Right lung (tissue), 10 donors: ENCODE data around the gene ARMC2. TPM values are rescaled to one million over a fixed set of nuclear protein-coding genes. Genes with fewer than 3 reads are reported as not detected.
"Not testable (repeated sequence)": the region's sequence is repeated elsewhere in the genome, so short reads cannot be mapped to it uniquely, and the experiment has no call there.

Experiments
- DNase-seq, 2 donors: peaks; one replicate each; pipeline ENCODE4 v3.0.0-alpha.2; 2013
- long read RNA-seq, 8 donors: transcript quantifications; one replicate each; lab custom pipeline, GENCODE V29; 2026
- polyA plus RNA-seq, 5 donors: library from polyadenylated mRNA; unstranded; fragments of 120-200 nt; gene quantifications; one replicate each; pipeline versions ENCODE4 v1.2.1 to v1.2.3, GENCODE V29; 2013; ENCODE audit warnings: inconsistent platforms in 1 of 5, low replicate concordance in 1 of 5; ENCODE audit not compliant: insufficient read length in 5 of 5, insufficient read depth in 1 of 5

ARMC2 gene, protein sequence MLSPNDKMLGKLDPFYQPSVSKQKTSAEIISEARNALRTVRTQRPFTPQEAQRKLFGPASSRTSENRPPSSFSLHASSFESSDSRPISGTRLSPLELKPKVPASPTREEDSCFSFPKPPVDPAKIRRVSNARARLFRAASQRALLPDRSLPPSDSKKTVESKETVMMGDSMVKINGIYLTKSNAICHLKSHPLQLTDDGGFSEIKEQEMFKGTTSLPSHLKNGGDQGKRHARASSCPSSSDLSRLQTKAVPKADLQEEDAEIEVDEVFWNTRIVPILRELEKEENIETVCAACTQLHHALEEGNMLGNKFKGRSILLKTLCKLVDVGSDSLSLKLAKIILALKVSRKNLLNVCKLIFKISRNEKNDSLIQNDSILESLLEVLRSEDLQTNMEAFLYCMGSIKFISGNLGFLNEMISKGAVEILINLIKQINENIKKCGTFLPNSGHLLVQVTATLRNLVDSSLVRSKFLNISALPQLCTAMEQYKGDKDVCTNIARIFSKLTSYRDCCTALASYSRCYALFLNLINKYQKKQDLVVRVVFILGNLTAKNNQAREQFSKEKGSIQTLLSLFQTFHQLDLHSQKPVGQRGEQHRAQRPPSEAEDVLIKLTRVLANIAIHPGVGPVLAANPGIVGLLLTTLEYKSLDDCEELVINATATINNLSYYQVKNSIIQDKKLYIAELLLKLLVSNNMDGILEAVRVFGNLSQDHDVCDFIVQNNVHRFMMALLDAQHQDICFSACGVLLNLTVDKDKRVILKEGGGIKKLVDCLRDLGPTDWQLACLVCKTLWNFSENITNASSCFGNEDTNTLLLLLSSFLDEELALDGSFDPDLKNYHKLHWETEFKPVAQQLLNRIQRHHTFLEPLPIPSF
- polyA plus RNA-seq: 10 to 100 TPM; 17.6 to 30.0 (median 28.4) TPM
- long read RNA-seq, donor 1, partial matches to known transcripts: 69 of 109 reads
- long read RNA-seq, donor 1, other reads (novel, unspliced or antisense): 40 of 109 reads
- long read RNA-seq, donor 2: 0 reads
- long read RNA-seq, donor 3: 0 reads
- long read RNA-seq, donor 4, partial matches to known transcripts: 9 of 9 reads
- long read RNA-seq, donor 4, other reads (novel, unspliced or antisense): 0 of 9 reads
- long read RNA-seq, donor 5: 0 reads
- long read RNA-seq, donor 6, partial matches to known transcripts: 52 of 68 reads
- long read RNA-seq, donor 6, other reads (novel, unspliced or antisense): 16 of 68 reads
- long read RNA-seq, donor 7: 0 reads
- long read RNA-seq, donor 8: 0 reads

DNA sequence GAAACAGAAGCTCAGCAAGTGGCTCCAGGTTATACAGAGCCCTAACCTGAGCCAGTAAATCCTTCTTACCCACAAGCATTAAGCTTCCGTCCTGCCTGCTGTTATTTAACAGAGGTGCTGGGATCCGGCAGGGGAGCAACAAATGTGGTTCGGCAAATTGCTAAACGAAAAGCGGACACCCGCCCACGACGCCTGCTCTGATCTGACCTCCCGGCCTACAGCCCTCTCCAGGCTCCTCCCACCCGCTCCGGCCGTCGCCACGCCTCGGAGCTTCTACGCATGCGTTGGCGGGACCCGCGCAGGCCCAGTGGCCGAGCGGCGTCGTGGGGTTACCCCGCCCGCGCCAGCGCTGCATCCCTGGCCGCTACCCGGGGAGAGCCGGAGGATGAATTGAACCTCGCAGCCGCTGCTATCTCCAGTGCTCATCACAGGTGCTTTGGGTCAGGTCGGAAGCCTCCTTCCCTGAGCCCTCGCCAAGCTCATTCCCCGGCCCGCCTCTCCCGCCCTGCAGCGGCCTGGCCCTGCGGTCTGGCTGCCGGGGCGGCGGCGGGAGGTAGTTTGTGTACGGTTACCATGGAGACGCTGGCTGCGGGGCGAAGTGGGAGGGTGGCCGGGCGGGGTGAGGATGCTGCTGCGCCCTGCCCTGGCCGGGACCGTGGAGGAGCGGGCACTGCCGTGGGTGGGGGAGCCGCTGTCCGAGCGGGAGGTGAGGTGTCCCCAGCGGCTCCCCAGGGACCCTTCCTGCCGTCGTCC, at the start of gene ARMC2:
TSS of gene ARMC2 (plus strand) at position 307 of the 753 bp plus-strand sequence. CDS start 5,846 bp downstream, outside the sequence.
- DNase-seq: peak; percentile 93 to 95

DNA sequence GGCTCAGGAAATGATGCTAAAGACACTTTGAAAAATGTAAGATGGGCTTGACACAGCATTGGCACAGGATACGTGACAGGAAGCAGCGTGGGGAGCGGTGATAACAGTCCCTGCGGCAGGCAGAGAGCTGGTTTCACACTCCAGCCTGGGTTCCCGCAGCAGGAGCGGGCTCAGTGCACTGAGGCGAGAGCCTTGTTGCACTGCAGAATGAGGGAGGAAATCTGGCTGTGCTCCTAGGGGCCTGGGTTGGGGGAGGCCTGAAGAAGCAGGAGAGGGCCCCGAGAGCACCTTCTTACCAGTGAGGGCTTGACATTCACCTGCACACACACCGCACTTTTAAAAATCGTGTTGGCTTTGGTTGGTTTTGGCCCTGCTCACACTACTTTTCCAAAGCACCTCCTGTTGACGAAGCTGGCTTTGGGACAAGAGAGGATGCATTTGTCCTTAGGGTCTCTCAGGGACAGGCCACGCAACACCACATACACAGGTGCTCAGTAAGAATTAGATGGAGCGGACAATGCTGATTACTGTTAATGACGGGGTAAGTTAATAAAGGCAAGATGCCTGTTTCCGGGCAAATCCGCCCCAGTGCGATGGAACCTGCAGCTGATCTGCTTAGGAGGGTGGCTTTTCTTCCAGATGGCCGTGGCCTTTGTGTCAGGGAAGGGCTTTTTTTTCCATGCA, 49.4 kb upstream of the ARMC2 start:
- DNase-seq: no peak

DNA sequence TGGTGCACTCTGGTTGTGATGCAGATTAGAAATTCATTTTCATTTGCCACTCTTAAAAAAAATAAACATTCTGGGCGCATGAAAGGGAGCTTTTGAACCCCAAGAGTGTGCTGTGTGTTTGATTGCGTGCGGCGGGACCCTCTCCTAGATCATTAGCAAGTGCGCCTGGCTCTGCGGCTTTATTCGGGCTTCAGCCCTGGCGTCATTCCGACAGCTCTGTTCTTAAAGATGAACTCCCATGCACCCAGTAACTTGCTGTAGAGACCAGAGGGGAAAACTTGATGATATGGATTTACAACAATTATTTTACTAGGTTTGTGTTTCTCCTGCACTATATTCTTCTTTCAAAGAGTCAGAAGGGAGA, 48.9 kb upstream of the ARMC2 start:
- DNase-seq: no peak

DNA sequence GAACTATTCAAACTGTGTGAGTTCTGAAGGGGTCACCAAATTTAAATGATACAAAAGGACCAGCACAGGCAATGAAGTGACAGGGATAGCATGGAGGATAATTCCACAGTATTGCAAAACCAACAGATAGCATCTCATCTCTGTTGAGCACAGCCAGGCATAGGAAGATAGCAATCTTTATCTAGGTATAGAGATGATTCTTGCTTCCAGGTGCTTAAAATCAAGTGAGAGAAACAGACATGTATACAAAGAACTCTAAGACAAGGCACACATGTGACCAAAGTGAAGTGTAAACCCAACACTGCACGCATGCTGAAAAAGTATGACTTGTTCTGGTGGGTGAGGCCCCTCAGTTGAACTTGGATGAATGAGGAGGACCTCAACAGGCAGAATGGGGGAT, 48.4 kb upstream of the ARMC2 start:
- no peak for DNase-seq

DNA sequence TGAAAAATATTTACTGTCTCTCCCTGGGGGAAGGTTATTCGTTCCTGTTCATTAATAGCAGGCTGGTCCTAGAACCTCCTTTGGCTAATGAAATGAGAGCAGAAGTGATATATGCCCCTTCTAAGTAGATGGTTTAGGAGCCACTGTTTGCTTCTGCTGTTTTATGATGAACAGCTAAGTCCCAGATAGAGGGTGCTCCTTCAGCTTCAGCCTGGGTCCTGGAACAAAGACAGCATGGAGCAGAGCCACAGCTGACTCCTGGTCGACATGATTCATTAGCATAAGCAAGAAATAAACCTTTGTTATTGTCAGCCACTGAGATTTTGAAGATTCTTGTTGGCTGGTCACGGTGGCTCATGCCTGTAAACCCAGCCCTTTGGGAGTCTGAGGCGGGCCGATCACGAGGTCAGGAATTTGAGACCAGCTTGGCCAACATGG, 47.8 kb upstream of the ARMC2 start:
- DNase-seq: no peak

DNA sequence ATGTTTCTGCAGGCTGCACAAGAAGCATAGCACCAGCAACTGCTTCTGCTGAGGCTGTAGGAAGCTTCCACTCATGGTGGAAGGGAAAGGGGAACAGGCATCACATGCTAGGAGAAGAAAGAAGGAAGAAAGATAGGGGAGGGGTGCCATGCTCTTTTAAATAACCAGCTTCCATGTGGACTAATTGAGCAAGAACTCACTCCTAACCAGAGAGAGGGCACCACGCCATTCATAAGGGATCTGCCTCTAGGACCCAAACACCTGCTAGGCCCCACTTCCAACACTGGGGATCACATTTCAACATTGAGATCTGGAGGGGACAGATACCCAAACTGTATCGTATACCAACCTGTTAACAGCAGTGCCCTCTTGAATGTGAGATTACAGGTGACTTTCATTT, 46.9 kb upstream of the ARMC2 start:
- no peak for DNase-seq

DNA sequence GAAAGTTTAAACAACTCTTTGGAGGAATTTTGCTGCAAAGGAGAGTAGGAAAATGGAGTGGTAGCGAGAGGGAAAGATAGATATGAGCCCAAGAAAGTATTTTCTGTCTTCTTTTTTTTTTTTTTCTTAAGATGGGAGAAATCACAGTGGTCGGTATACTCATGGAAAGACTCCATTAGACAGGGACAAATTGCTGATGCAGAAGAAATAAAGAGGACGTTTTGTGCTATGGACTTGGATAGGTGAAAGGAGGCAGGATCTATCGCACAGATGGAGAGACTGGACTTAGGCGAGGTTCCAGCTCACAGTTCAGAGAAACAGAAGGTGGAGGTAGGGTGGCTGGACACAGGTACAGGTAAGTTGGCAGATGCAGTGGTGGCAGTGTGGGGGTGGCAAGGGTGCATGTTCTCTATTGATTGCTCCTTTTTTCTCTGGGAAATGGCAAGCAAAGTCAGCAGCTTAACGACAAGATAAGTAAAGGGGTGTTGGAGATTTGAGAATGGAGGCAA, 44.2 kb upstream of the ARMC2 start:
- DNase-seq: no peak

DNA sequence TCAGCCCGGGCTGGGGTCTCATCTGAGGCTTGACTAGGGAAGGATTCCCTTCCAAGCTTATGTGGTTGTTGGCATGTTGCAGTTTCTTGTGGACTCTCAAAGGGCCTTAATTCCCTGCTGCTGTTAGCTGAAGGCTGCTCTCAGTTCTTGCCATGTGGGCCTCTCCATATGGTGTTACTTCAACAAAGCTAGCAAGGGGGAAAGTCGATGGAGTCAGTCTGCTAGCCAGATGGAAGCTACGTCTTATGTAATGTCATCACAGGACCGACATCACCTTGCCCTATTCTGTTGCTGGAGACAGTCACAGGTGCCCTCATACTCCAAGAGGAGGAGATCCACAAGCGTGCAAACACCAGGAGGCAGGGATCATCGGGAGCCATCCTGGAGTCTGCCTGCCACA, 43.3 kb upstream of the ARMC2 start:
- DNase-seq: no peak

DNA sequence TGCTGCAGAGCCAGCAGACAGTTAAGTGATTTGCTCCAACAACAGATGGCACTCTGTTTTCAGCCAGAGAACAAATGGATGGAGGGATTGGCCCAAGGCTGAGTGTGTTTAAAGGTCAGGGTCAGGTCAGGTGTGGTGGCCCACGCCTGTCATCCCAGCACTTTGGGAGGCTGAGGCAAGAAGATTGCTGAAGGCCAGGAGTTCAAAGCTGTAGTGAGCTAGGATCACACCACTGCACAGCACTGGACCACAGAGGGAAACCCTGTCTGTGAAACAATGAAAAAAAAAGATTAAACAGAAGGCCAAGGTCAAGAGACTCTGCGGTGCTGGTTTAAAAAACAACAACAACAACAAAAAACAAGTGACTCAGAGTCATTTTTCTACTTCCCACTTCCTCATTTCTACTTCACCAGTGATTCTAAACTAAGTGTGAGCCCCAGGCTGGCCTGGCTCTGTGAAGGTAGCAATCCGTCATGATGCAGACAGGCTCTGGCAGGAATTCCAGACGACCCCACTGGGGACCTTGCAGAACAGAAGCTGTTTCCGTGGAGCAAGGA, 42.5 kb upstream of the ARMC2 start:
- DNase-seq: no peak

DNA sequence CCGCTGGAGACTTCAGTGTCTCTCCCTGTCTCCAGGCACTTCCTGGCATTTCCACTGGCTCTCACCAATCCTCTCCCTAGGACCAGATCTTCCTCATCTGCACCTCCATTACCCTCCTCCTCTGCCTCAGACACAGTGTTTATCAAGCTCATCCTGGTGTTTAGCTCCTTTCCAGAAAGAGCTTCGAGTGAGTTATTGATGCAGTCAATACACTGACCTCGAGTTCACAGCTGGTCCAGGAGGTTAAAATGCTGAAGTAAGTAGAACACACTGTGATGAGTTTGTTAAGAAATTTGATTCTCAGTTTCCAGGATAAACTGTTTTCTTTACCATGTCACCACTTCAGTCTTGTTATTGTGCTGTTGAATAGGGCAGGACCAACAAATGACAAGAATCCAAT, 42.1 kb upstream of the ARMC2 start:
- no peak for DNase-seq

DNA sequence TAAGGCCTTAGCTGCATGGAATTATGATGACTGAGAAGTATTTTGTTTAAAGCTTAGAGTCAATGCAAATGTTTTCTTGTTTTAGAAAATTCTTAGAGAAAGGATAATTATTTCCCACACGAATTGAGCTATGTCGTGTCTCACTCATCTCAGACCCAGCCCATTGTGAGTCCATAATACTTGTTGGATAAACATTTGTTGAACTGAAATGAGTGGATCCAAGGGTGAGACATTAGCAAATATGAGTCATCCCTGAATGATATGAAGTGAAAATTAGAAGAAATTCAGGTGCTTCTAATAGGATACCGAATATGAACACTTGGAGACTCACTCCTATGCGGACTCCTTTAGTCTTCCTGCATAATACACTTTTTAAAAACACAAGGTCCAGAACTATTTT, 41.6 kb upstream of the ARMC2 start:
- DNase-seq: no peak

DNA sequence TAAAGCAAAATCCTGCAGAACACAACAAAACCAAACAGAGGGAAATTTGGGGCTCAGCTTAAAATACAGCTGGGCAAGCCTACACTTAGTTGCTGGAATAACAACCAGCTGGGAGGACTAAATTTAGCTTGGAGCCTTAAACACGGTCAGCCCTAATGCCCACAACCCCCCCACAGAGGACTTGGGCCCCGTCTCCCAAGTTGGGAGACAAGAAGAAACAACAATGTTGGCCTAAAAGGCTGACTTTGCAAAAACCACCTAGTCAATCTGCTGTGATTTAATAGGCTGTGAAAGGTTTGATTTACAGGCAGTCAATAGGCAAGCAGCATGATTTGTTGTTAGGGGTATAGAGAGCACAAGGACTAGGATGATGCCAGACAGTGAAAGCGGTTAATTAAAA, 40.3 kb upstream of the ARMC2 start:
- DNase-seq: no peak

DNA sequence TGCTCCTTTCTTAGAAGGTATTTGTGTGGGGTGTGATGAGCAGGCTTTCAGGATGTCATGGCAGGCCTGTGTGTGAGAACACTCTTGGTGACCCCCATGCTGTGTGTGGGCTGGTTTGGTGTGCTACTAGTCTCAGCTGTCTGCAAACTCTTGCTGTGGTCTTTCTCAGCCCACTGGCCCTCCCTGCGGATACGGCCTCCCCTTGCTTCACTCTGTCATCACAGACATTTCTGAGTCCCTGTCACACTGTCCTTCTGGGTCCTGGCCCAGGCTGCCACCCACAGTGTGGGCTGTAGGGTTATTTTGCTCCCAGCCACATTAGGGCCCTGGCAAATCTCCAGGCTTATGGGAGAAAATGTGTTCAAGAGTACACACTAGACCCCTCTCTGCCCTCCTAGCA, 39.0 kb upstream of the ARMC2 start:
- no peak for DNase-seq

DNA sequence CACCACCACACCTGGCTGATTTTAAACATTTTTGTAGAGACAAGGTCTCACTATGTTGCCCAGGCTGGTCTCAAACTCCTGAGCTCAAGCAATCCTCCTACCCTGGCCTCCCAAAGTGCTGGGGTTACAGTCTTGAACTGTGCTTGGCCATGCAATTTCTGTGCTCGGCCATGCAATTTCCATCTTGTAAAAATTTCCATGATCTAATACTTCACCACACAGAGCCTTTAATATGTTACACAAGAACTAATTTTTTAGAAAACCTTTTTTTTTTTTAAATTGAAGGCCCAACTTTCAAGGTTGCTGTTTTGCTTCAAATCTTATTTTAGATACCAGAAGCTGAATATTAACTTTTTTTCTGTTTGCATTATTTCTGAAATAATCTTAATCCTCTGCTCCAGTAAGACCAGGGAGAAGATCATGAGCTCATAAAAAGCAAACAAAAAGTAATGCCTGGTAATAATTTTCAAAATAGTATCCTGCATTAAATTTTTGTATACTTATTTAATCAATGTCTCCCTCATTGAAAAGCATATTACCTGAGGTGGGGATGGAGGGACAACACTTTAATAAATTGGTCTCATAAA, 38.1 kb upstream of the ARMC2 start:
- DNase-seq: no peak

DNA sequence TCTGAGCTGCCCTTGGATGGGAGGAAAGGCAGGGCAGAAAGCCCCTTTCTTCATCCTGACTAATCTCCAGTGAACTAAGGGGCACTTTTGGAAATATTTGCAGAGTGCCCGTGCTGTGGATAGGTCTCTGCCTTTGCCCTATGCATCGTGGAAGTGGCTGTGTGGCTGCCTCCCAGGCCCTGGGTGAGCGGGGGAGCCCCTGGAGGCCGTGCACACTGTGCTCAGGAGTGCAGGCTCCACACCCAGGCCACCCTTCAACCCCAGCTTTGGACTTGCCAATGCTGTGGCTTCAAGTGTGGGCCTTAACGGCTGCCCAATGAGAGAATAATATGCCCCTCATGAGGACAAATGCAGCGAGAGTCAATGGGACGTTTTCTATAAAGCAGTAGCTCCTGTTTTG, 36.7 kb upstream of the ARMC2 start:
- no peak for DNase-seq

DNA sequence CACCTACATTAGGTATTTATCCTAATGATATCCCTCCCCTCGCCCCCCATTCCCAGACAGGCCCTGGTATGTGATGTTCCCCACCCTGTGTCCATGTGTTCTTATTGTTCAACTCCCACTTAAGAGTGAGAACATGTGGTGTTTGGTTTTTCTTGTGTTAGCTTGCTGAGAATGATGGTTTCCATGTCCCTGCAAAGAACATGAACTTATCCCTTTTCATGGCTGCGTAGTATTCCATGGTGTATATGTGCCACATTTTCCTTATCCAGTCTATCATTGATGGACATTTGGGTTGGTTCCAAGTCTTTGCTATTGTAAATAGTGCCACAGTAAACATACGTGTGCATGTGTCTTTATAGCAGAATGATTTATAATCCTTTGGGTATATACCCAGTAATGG, 35.0 kb upstream of the ARMC2 start:
- DNase-seq: not testable (repeated sequence)

DNA sequence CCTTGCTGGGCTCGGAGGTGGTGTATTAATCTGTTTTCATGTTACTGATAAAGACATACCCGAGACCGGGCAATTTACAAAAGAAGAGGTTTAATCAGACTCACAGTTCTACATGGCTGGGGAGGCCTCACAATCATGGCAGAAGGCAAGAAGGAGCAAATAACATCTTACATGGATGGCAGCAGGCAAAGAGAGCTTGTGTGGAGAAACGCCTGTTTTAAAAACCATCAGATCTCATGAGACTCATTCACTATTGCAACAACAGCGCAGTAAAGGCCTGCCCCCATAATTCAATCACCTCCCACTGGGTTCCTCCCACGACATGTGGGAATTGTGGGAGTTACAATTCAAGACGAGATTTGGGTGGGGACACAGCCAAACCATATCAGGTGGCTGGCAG, 30.9 kb upstream of the ARMC2 start:
- DNase-seq: not testable (repeated sequence)

DNA sequence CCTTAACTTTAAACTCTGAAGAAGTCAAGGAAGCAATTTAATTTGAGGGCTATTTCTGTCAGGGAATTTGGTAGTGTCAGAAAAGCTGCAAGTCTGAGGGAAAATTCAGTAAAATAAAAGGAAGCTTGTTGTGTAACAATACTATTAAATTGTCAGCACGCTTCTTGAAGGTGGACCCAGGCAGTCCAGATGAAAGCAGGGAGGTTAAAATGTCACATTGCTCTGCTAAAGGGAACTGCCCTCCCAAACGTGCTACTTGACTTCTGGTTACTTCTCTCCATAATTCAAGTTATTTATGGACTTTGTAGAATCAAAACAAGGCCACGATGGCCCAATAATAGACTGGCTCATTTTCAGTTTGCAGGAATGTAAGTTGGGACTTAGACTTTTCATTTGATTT, 28.2 kb upstream of the ARMC2 start:
- DNase-seq: no peak

DNA sequence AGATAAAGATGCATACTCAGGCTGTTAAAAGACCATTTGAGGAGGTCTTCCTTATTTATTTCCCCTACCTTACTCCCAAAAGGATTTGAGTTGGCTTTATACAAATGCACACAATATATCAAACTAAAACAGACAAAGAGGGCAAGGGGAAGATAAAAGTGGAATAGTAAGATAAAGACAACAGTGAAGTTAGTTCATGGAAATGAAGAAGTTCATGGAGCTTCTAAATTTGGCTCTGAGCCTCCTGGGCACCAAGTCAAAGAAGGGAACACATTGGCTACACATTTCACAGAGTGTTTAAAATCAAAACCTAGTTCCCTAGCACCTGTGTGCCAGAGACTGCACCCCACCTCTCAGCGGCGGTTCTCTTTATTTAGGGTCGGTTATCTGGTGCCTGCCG, 25.8 kb upstream of the ARMC2 start:
- DNase-seq: no peak

DNA sequence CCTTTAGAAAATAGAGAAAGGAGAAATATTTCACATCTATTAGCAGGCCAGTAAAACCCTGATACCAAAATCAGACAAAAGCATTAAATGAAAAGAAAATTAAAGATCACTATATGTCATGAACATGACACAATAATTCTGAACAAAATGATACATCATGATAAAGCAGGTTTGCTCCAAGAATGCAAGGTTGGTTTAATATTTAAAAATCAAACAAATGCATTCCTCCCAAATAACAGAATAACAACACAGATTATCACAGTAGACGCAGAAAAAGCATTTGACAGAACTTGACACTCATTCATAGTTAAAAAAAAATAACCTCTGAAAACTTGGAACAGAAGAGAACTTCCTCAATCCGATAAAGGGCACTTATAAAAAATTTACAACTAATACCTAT, 22.9 kb upstream of the ARMC2 start:
- DNase-seq: no peak
